ENCODE measurements around the gene TEX19.
"Not testable (repeated sequence)": the region's sequence is repeated elsewhere in the genome, so short reads cannot be mapped to it uniquely, and the experiment has no call there.

TEX19 gene

DNA sequence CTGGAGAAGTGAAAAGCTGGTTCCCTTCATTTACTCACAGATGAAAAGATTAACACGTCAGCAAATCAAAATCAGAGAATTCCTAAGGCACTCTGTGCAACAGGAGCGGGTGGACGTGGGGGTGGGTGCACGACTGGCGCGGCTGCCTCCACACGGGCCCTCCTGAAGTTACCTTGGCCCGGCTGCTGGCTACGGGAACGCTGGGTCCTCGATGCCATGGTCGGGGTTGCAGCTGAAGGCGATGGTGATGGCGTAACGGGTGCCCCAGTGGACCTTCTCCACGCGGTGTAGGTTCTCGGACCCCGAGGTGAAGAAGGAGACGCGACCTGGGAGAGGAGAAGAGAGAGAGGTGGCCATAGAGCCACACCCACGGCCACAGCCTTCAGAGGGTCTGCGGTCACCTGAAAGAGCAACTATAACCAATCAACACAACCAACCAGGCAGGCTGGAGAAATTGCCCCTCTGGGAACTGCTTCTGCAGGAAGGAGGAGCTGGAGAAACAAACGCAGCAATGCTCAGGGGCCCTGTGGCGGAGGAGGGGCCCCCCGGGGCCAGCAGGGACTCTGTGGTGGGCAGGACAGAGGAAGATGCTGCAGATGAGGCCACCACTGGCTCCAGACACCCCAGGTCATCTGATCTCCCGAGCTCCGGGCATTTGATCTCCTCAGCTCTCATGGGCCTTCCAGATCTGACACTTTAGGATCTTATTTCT, 33.3 kb downstream of the TEX19 start:
- no peak for DNase-seq

DNA sequence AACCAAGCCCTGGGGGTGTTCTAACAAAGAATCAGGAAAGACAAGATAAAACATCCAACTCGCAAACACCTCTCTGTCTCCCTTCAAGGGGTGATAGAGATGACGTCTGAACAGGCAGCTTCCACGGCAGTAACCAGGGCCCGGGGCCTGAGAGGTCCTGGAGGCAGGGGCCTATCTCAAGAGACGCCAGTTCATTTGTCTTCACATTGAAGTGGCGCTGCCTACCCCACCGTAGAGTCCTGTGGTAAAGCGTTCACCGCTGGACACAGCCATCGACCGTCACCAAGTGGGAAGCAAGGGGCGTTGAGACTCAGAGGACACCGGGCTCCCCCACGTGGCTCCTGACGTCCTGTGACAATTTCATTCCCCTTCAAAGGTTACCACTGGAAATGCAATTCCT, 33.9 kb downstream of the TEX19 start:
- no peak for DNase-seq

DNA sequence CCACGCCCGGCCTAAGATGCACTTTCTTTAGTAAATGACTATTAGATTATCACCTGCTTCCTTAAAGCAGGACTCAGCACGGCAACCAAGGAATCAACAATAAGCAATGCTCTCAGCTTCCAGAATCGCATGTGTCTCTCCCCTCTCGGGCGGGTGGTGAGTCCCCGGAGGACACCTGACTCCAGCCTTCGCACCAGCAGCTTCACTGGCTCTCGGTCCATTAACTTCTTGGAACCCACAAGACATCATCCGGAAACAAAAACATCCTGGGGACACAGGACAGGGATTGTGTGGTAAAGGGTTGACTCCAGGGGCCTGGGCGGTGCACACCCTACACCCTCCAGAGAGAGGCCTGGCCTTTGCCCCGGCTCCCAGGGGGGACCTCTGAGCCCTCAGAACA, 35.2 kb downstream of the TEX19 start:
- DNase-seq = no peak

DNA sequence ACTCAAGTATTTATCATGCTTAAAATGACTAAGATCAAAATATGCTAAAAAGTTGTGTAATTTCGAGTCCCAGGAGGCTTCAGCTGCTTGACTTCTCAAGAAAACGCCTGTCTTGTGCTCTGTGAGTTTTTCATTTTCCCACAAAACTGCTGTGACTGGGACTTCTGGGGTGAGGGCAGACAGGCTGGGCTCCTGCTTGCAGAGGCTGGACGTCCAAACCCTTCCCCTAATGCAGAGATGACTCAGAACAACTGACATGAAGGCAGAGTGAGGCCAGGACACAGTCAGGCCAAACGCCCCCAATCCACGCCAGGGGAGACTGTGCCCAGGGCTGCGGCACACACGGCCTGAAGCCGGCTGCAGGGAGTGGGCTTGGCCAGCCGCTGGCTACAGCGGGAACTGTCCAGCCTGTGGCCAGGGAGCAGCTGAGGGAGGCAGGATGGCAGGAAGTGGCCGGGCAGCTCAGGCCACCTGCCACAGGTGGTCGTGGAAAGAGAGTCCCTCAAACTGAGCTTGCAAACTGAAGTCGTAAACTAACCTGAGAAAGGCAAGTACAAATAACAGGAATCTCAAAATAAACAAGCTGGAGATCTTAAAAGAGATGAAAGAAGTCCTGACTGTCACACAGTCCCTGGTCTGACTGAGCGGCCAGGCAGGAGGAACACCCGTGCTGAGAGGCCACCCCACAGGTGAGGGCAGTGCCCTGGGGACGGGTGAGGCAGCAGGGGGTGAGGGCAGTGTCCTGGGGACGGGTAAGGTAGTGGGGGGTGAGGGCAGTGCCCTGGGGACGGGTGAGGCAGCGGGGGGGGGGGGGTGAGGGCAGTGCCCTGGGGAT, 37.8 kb downstream of the TEX19 start:
- peak; percentile 61 for DNase-seq

DNA sequence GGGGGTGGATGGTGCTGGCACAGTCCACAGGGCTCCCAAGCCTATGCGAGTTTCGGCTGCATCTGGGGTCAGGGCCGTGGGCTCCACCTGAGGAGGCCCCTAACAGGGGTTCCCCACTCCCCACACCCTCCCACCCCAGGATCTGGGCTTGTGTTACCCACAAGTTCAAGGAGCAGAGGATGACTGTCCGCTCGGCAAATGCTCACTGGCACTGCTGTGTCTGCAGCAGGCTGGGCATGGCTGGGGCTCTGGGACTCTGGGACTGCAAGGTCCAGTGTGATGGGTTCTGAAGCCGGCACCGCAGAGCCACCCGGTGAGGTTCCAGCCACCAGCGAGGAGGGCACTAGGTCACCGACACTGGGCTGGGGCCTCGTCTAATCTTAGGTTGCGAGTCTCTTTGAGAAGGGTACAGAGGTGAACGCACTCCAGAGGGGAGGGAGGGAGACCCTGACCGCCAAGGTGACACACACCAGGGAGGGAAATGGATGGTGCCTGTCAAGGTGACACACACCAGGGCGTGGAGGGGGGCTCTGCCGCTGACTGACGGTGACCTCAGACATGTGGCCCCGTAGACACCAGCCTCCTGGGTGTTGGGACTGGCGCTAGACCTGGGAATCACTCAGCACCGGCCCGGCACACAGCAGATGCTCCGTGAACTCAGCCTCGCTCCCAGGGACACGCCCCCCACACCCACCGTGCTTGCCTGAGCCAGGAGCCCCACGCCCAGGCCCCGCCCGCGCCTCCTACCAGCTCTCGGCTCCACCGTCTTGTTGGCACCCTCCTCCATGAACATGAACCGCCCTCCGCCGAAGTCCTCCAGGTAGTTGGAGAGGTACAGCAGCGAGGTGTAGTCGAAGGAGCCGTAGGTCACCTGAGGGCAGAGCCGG, 38.6 kb downstream of the TEX19 start:
- no peak for DNase-seq

DNA sequence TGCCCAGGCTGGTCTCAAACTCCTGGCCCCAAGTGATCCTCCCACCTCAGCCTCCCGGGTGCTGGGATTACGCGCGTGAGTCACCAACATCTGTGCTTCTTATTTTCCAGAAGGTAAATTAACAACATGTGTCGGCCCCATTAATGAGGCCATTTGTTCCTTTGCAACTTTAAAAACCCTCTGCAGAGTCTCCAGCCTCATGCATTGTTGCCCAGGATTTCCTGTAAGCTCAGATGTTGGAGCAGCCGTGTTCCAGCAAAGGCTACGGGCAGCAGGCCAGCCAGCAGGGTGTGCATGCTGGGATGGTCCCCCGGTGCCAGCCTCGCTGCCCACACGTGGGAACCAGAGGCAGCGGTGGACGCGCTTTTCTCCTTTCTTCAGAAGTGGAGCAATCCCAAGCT, 40.0 kb downstream of the TEX19 start:
- no peak for DNase-seq

DNA sequence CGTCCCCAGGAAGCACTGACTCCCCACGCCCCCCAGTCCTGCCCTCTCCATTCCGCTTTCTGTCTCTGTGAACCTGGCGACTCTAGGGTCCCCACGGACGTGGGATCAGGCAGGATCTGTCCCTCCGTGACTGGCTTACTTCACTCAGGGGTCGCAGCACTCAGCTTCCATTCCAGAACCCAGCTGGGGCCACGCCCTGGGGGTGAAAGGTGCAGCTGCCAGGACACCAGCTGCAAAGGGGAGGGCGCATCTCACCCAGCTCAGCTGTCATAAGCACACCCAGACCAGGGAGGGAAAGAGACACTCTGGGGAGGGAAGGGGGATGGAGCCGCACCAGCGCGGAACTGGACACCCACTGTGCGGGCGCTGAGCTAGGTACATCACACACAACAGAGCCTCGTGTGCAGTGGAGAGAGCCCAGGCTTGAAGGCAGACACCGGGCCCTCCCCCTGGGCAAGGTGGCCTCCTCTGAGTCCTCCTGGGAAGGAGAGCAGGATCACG, 40.6 kb downstream of the TEX19 start:
- no peak for DNase-seq

DNA sequence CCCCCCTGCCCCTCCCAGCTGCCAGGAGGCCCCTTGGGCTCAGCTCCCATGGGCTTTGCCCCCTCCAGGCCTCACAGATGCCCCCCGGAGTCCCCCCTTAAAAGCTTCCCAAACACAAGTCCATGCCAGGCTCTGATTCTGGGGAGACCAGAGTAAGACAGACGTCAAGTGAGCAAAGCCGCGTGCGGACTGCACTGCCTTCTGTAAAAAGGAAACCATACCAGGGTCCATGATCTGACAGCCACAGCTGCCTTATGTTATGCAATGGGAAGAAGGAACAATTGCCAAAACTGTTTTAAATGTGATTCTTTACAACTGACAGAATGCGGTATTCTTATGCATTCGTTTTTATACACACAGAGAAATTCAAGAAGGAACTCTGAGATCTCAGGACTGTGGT, 41.2 kb downstream of the TEX19 start:
- no peak for DNase-seq

DNA sequence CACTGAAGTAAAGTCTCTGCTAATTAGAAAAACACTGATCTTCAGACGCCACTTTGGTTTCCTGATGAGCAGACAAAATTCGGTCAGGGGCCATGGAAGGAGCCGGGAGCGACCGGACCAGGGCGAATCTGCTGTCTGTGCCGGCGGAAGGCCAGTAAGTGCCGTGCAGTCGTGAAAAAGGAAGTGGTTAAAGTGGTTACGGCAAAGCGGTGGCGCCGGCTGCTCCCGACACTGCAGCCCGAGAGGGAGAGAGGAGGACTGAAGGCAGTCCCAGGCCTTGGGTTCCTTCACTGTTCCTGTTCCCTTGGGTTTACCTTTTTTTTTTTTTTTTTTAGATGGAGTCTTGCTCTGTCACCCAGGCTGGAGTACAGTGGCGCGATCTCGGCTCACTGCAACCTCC, 41.8 kb downstream of the TEX19 start:
- no peak for DNase-seq

DNA sequence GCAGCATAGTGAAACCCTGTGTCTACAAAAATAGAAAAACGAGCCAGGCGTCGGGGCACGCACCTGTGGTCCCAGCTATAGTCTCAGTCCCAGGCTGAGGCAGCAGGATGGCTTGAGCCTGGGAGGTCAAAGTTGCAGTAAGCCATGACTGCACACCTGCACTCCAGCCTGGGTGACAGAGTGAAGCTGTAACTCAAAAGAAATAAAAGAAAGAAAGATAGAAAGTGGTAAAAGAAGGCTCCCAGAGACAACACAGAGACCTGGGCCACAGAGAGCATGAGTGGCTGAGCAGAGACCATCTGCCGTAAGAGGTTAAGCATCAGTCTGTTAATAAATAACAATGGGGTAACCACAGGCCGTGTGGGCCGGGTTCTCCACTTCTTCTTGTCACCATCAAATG, 43.8 kb downstream of the TEX19 start:
- no peak for DNase-seq

DNA sequence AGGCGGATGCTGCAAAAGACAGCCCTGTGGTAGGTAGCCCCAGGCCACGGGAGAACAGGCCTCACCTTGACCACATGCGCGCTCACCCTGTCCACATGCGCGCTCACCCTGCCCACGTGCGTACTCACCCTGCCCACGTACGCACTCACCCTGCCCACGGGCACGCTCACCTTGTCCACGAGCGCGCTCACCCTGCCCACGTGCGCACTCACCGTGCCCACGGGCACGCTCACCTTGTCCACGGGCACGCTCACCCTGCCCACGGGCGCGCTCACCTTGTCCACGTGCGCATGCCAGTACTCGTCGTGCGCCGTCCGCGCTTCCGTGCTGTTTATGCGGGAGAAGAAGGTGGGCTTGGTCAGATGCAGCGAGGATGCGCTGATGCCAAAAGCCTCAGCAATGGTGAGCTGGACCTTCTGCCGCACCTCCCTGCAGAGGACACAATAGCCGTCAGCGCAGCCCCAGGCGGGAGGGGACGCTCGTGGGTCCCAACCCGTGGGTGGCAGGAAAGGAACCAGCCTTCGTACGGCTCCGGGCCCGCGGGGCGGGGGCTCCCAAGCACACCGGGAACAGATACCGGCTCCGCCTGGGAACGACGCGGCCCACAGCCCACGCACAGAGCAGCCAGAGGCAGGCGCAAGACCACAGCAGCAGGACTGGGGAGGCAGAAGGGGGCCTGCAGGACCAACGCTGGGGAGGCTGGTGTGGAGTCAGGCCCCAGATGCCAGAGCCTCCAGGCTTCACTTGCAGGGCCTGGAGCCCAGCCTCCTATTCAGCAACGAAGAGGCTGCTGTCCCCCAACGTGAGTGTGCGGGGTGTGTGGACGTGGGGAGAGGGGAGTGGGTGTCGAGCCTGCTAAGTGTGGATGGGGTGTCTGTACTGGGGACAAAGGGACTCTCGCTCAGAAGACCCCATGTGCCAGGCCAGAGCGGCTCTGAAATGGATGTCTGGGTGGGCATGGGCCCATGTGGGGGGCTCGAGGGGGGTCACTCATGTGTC, 44.9 kb downstream of the TEX19 start:
- DNase-seq = no peak

DNA sequence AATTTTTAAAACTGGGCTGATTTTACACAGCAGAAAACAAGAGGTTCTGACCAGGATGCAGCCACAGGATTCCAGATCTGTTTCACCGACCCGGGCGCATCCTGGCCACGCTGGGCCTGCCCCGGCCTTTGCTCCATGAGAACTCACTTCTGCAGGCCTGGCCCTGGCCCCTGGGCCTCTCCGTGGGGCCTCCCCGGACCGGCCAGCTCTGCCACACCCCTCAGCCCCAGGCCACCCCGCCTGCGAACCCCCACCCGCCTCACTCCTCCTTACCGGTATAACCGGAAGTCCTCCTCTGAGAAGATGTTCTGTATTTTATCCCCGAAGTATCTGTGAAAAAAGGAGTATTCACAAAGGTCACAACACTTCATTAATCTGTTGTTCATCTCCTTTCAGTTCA, 46.0 kb downstream of the TEX19 start:
- no peak for DNase-seq

DNA sequence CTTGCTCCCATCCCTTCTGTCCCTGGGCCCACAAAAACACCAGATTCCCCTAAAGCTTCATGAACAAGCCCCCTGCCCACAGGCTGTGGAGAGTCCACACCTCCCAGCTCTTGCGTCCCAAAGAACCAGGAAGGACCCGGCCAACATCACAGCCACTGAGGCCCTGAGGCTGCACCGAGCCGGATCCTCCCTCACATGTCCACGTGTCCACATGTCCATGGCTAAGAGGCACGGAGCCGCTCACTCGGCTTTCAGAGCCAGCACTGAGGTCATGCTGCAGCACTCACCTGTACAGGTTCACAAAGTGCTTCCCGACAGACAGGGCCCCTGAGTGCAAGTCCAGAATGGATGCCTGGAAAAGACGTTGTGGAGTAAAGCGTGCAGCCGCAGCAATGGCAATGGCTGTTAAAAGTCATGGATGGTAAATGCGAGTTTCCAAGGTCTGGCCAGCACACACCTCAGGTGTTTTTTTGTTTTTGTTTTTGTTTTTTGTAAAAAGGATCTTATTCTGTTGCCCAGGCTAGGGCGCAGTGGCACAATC, 47.2 kb downstream of the TEX19 start:
- no peak for DNase-seq

DNA sequence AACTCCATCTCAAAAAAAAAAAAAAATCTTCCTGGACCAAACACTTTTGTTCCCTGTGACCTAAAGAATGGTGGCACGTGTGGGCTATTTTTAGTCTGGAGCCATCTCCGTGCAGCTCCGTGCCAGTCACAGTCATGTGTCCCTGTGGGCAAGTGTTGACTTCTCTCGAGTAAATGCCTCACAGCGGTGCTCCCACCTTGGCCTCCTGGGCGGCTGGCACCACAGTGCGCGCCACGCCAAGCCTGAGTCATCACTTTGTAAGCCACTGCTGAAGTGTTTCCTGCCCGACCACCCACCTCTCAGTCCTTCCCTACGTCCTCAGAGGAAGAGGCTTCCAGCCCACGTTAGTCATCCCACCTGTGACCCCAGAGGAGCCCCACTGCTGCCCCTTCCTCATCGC, 48.2 kb downstream of the TEX19 start:
- DNase-seq = no peak

DNA sequence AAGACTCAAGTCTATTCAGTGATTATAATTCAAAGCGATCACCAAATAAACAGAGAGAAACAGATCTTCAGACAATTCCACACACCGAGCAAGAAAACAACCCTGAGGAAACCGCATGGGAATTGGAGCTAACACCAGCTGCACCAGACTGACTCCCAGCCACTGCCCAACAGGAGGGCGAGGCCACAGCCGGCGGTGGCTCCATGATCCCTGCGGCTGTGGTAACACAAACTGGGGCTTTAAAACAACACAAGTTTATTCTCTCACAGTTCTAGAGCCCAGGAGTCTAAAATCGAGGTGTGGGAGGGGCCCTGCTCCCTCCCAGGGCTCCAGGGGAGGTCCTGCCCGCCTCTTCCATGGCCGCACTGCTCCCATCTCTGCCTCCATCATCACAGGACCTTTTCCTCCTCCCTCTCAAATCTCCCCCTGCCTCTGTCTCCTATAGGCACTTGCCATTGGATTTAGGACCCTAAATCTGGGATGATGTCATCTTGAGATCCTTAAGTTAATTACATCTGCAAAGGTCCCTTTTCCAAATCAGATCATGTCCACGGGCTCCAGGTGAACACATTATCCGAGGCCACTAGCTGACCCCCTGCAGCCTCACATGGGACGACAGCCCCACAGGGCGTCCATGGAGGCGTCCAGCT, 49.4 kb downstream of the TEX19 start:
- no peak for DNase-seq

DNA sequence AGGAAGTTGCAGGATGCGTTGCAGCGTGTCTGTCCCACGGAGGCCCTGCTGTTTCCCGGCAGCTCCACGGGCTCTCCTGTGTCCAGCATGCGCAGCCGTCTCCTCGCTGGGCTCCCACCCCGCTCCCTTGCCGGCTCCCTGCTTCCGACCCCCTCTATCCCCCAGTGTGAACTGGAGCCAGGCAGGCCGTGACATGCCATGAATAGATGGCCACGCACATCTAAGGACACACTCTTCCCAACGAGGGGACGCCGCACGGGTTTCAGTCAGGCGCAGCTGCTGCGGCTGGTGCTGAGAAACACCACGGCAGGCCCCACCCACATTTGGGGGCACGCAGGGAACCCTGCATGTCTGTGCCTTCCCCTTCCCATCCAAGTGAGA, 49.9 kb downstream of the TEX19 start:
- DNase-seq = no peak

DNA sequence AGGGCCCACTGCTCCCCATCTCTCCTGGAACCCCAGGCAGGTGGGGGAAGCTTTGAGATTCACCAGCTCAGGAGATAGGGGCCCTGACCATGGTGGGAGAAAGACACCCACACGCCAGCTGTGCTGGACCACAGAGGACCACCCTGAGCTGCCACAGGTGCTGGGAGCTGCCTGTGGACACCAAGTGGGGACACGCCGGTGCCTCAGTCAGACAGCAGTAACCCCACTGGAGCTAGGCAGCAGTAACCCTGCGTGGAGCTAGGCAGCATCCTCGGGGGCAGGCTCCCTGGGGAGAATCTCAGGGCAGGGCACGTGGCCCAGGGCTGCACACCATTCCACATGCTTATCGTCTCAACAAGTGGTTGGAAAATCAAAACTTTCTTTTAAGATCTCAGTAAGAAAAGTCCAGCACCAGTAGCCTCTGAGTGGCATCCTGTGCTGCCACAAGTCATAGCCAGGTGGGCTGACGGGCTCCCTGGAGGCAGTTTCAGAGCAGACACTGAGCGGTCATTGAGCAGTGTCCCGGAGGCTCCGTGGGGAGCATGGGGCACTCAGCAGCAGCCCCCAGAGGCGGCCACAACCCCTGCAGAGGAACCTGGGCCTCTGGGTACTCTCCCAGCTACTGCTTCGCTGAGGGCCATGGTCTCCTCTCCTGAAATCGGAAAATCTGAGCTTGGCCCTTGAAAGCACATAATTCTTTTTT, 51.1 kb downstream of the TEX19 start:
- DNase-seq = no peak

DNA sequence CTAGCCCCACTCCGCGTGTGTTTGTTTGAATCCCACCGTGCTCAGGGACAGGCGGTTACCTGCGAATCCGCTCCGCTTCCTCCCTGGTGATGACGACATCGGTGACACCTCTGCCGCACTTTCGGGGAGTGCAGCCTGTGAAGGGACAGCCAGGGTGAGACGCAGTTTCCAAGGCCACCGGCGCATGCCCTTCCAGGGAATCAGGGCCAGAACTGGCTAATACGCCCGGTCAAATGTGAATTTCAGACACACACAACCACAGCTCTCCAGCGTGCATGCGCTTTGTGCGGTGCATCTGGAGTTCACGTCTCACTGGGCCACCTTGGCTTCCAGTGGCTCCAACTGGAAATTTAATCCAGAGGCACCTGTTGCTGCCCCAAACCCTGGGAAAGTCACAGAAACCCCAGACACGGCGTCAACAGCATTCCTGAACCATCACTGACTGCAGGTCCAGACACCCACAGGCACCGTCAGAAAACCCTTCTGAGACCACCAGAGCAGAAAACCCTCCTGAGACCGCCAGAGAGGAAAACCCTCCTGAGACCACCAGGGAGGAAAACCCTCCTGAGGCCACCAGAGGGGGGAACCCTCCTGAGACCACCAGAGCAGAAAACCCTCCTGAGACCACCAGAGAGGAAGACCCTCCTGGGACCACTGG, 52.5 kb downstream of the TEX19 start:
- no peak for DNase-seq

DNA sequence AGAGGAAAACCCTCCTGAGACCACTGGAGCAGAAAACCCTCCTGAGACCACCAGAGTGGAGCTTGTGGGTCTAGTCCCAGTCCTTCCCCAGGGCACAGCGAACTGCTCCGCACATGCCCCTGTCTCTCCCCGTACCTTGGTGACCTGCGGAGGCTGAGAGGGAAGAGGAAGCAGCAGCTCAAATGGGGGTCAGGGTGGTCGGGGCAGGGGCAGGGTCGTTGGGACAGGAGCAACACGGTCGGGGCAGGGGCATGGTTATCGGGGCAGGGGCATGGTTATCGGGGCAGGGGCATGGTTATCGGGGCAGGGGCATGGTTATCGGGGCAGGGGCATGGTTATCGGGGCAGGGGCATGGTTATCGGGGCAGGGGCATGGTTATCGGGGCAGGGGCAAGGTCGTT, 53.0 kb downstream of the TEX19 start:
- DNase-seq = not testable (repeated sequence)
